ENCODE results near the gene CPEB3. TPM values are rescaled to one million over a fixed set of nuclear protein-coding genes. Genes with fewer than 3 reads are reported as not detected.

CPEB3 gene
- total and polyA plus RNA-seq, 2 donors (not counting 1 experiment from before 2014, with no cell fraction given) = 0.37 to 0.66 TPM

- TF ChIP-seq EZH2 (IDR thresholded peaks at IDR 0.05; ENCODE audit: low read length, missing control alignments) = no peak
- TF ChIP-seq CTCF (conservative IDR thresholded peaks at IDR 0.05 in 1 of 2, IDR thresholded peaks at IDR 0.05 in 1 of 2; ENCODE audit: low read depth in 1 of 2, low read length in 2 of 2) = no peak
- no peaks in the 10 kb centered on the region for H3K9me3 ChIP-seq (ENCODE audit: control insufficient read depth, insufficient read depth, low read depth, low read length)
- no peaks in the 10 kb centered on the region for H3K79me2 ChIP-seq (ENCODE audit: control insufficient read depth, insufficient read depth, low read length)
- no peak overlapping the region for H3K4me3 ChIP-seq (replicated peaks in 1 of 4; ENCODE audit: control extremely low read depth in 1 of 4, insufficient read depth in 1 of 4, low read depth in 3 of 4, low read length in 4 of 4)
- H3K4me1 ChIP-seq (ENCODE audit: control insufficient read depth, extremely low read depth, insufficient read depth, low read length) = no peaks in the 10 kb centered on the region
- no peak overlapping the region for H3K4me2 ChIP-seq (ENCODE audit: extremely low read depth, insufficient read depth, low read length)
- H3K36me3 ChIP-seq (ENCODE audit: control insufficient read depth, insufficient read depth, low read length) = no peaks in the 10 kb centered on the region
- H3K27me3 ChIP-seq (ENCODE audit: control insufficient read depth, insufficient read depth, low read length) = no peaks in the 10 kb centered on the region
- no peak for DNase-seq (ENCODE audit: low read depth in 2 of 2)
- H4K20me1 ChIP-seq (ENCODE audit: control insufficient read depth, extremely low read depth, insufficient read depth, low read length) = no peaks in the 10 kb centered on the region
- H2AFZ ChIP-seq (ENCODE audit: low read length) = no peak overlapping the region
- H3K9ac ChIP-seq (ENCODE audit: insufficient read depth, low read length) = no peak overlapping the region
- no peak overlapping the region for H3K27ac ChIP-seq (ENCODE audit: insufficient read depth, low read length)
Measured at GRCh38 chr10:92079003-92079402, 211.9 kb downstream of the CPEB3 start.

GRCh38 chr10:92076722-92077121 is 214.2 kb downstream of the CPEB3 start:
- no peak overlapping the region for H3K9ac ChIP-seq (ENCODE audit: insufficient read depth, low read length)
- no peak for DNase-seq (ENCODE audit: low read depth in 2 of 2)
- H2AFZ ChIP-seq (ENCODE audit: low read length) = no peak overlapping the region
- no peaks in the 10 kb centered on the region for H3K4me1 ChIP-seq (ENCODE audit: control insufficient read depth, extremely low read depth, insufficient read depth, low read length)
- H3K36me3 ChIP-seq (ENCODE audit: control insufficient read depth, insufficient read depth, low read length) = no peaks in the 10 kb centered on the region
- no peak for TF ChIP-seq CTCF (conservative IDR thresholded peaks at IDR 0.05 in 1 of 2, IDR thresholded peaks at IDR 0.05 in 1 of 2; ENCODE audit: low read depth in 1 of 2, low read length in 2 of 2)
- no peak for TF ChIP-seq EZH2 (IDR thresholded peaks at IDR 0.05; ENCODE audit: low read length, missing control alignments)
- H3K27me3 ChIP-seq (ENCODE audit: control insufficient read depth, insufficient read depth, low read length) = no peaks in the 10 kb centered on the region
- H3K9me3 ChIP-seq (ENCODE audit: control insufficient read depth, insufficient read depth, low read depth, low read length) = no peaks in the 10 kb centered on the region
- no peaks in the 10 kb centered on the region for H3K79me2 ChIP-seq (ENCODE audit: control insufficient read depth, insufficient read depth, low read length)
- no peak overlapping the region for H3K4me3 ChIP-seq (replicated peaks in 1 of 4; ENCODE audit: control extremely low read depth in 1 of 4, insufficient read depth in 1 of 4, low read depth in 3 of 4, low read length in 4 of 4)
- H3K4me2 ChIP-seq (ENCODE audit: extremely low read depth, insufficient read depth, low read length) = no peak overlapping the region
- no peak overlapping the region for H3K27ac ChIP-seq (ENCODE audit: insufficient read depth, low read length)
- no peaks in the 10 kb centered on the region for H4K20me1 ChIP-seq (ENCODE audit: control insufficient read depth, extremely low read depth, insufficient read depth, low read length)

- H3K4me2 ChIP-seq (ENCODE audit: extremely low read depth, insufficient read depth, low read length) = no peak overlapping the region
- no peak overlapping the region for H3K4me3 ChIP-seq (replicated peaks in 1 of 4; ENCODE audit: control extremely low read depth in 1 of 4, insufficient read depth in 1 of 4, low read depth in 3 of 4, low read length in 4 of 4)
- no peaks in the 10 kb centered on the region for H3K9me3 ChIP-seq (ENCODE audit: control insufficient read depth, insufficient read depth, low read depth, low read length)
- no peak for TF ChIP-seq EZH2 (IDR thresholded peaks at IDR 0.05; ENCODE audit: low read length, missing control alignments)
- TF ChIP-seq CTCF (conservative IDR thresholded peaks at IDR 0.05 in 1 of 2, IDR thresholded peaks at IDR 0.05 in 1 of 2; ENCODE audit: low read depth in 1 of 2, low read length in 2 of 2) = no peak
- no peaks in the 10 kb centered on the region for H4K20me1 ChIP-seq (ENCODE audit: control insufficient read depth, extremely low read depth, insufficient read depth, low read length)
- no peak overlapping the region for H3K27ac ChIP-seq (ENCODE audit: insufficient read depth, low read length)
- H3K79me2 ChIP-seq (ENCODE audit: control insufficient read depth, insufficient read depth, low read length) = no peaks in the 10 kb centered on the region
- H3K36me3 ChIP-seq (ENCODE audit: control insufficient read depth, insufficient read depth, low read length) = no peaks in the 10 kb centered on the region
- no peaks in the 10 kb centered on the region for H3K4me1 ChIP-seq (ENCODE audit: control insufficient read depth, extremely low read depth, insufficient read depth, low read length)
- H3K27me3 ChIP-seq (ENCODE audit: control insufficient read depth, insufficient read depth, low read length) = no peaks in the 10 kb centered on the region
- H2AFZ ChIP-seq (ENCODE audit: low read length) = no peak overlapping the region
- DNase-seq (ENCODE audit: low read depth in 2 of 2) = no peak
- H3K9ac ChIP-seq (ENCODE audit: insufficient read depth, low read length) = no peak overlapping the region
Measured at GRCh38 chr10:92075829-92076228, 215.0 kb downstream of the CPEB3 start.
